NCI-H774 (cell line): ENCODE data around the gene RNMT.

Experiments used
- DNase-seq: peaks from one replicate; lab custom pipeline; 2025; lab: John Stamatoyannopoulos, UW

The RNMT gene

GRCh38 chr18:13813271-13813849 is 86.9 kb downstream of the RNMT start:
- peak; percentile 16 for DNase-seq
